ENCODE measurements around the gene HARS2.
"Not testable (repeated sequence)": the region's sequence is repeated elsewhere in the genome, so short reads cannot be mapped to it uniquely, and the experiment has no call there.

The HARS2 gene

GRCh38 chr5:140700177-140701144 lies 9.2 kb downstream of the HARS2 start, which contains the start of gene ZMAT2:
Gene ZMAT2, plus strand, starts transcription at chr5:140700447. Its CDS starts 14 bp downstream, at chr5:140700461.
- DNase-seq, result peak; percentile 97

GRCh38 chr5:140707812-140708211 lies 16.6 kb downstream of the HARS2 start:
- no peak for DNase-seq

DNA sequence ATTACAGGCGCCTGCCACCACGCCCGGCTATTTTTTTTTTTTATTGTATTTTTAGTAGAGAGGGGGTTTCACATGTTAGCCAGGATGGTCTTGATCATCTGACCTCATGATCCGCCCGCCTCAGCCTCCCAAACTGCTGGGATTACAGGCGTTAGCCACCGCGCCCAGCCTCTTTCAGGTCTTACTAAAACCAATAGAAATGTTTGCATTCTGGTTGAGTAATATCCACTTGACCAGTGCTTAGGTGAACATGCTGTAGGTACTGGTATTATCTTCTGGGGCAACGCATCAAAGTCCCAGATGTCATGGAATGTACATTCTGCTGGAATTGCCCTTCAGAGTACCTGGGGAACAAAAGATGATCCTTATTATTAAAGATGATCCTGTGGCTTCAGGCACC lies 17.5 kb downstream of the HARS2 start:
- DNase-seq, result not testable (repeated sequence)

GRCh38 chr5:140710899-140711552 lies 19.8 kb downstream of the HARS2 start:
- DNase-seq, result peak; percentile 98

DNA sequence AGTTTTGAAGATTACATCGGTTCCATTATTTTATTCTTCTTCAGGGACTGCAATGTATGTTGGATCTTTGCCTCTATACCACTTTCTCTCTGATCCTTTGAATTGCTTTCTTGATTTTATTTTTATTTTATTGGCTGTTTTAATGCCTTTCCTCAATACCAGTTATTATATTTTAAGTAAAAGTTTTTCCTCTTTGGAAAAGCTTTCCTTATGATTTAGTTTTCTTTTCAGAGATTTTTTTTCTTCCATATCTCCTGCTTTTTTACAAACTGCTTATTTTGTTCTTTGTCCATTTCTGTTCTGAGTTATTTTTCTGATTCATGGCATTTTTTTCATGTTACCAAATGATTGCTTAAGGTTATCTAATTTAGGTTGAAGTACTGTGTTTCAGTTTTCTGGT lies 20.5 kb downstream of the HARS2 start:
- DNase-seq, result no peak

DNA sequence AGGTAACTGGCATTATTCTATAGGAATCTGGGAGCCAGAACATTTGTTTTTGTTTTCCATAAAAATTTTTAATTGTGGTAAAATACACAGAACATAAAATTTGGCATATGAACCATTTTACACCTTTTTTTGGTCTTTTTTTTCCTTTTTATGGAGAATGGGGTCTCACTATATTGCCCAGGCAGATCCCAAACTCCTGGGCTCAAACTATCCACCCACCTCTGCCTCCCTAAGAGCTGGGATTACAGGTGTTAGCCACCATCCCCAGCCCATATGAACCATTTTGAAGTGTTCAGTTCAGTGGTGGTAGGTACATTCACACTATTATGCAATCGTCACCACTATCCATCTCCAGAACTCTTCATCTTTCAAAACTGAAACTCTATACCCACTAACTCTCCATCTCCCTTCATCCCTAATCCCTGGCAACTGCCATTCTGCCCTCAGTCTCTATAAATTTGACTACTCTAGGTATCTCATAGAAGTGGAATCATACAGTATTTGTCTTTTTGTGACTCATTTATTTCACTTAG lies 22.4 kb downstream of the HARS2 start:
- DNase-seq, result no peak

GRCh38 chr5:140716238-140716637 lies 25.0 kb downstream of the HARS2 start:
- DNase-seq, result not testable (repeated sequence)

DNA sequence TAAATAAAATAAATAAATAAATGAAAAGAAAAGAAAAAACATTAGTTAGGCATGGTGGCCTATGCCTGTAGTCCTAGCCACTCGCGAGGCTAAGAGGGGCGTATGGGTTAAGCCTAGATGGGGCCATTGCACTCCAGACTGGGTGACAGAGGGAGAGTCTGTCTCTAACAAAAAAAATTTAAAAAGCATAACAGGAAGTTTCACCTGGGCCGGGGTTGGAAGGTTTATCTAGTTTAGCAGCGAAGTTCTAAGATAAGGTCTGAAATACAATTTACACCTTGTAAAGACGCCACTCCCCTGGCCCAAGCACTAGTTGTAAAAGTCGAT lies 27.0 kb downstream of the HARS2 start:
- no peak for DNase-seq

- not testable (repeated sequence) for DNase-seq
These were observed 29.5 kb downstream of the HARS2 start for GRCh38 chr5:140720738-140721137.

DNA sequence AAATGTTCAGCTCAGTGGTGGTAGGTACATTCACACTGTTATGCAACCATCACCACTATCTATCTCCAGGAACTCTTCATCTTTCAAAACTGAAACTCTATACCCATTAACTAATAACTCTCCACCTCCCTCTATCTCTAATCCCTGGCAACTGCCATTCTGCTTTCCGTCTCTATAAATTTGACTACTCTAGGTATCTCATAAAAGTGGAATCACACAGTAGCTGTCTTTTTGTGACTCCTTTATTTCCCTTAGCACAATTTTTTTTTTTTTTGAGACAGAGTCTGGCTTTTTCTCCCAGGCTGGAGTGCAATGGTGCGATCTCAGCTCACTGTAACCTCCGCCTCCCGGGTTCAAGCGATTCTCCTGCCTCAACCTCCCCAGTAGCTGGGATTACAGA lies 30.1 kb downstream of the HARS2 start:
- not testable (repeated sequence) for DNase-seq

GRCh38 chr5:140725799-140726471 lies 34.7 kb downstream of the HARS2 start:
- peak; percentile 91 for DNase-seq

DNA sequence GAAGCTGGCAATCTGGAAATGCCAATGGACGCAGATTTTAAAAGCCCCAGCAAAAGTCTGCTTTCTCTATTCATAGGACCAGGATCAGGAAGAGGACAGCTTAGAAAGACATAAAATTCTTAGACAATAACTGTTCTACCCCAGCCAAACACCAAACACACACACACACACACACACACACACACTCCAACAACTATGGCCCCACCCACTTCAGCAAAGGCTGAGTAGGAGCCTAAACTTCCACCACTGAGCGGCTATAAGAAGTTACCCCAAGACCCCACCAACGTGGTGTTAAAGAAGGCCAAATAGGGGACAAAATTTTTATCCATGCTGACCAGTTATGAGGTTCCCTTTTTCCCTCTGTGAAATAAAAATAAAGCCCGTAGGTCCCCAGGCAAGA lies 41.8 kb downstream of the HARS2 start:
- DNase-seq, result no peak

DNA sequence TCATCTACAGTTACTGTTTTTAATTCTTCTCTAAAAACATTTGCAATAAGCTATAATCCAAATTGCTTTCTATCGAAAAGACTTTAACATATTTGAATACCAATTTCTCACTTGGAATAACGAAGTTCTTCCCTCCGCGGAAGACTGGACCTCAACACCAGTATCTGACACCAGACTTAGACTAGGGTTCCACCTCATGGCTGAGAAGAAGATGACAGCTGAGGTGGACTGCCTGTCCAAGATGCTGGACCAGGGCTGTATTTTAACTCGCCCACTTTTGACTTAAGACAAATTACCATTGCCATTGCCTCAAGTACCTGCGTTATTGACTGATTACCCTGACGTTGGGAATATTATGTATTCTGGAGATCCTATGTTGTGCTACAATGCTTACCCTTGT lies 43.1 kb downstream of the HARS2 start:
- DNase-seq, result no peak

DNA sequence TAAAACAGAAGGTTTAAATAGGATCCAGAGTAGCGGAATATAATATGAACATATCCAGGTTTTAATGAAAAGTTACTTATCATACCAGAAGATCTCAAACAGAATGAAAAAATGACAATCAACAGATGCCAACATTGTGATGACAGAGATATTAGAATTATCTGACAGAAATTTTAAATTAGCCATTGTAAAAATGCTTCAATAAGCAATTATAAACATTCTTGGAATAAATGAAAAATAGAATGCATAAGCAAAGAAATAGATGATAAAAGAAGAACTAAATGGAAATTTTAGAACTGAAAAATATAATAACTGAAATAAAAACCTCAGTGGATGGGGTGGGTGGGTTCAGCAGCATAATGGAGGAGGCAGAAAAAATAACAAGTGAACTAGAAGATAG lies 46.2 kb downstream of the HARS2 start:
- no peak for DNase-seq

DNA sequence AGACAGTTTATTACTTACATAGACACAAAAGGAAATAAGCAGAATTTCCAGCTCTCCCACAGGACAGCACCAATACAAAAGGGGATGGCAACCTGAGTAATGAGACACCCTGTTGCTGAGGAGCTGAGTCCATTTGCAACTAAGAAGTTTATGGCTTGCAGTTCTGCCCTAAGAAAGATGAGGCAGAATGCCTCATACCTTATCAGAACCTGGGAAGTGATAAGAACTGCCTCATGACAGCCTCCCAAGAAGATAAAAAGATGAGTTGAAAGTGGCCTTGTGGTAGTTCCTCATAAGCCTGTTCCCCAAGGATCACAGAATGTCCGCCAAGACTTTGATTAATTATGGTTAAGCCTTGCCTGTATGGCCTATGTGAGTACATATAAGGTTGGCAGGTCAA lies 50.7 kb downstream of the HARS2 start:
- DNase-seq, result no peak

All from fibroblast of skin of right quadriceps (primary cell).